GM13976 (cell line): Measurements from ENCODE around the gene CASKIN1.

Experiments
- DNase-seq: peaks from one replicate; pipeline ENCODE4 v3.0.0; 2012; ENCODE audit warnings: low spot score
- in situ Hi-C: fragments of 300-500 bp; cut with MboI; formaldehyde crosslinking; loops from one replicate; pipeline ENCODE4 v1.12.0; 2022; ENCODE audit warnings: low sequenced_read_pairs, mixed read lengths, inconsistent platforms; ENCODE audit not compliant: unreplicated experiment
- TF ChIP-seq, protein P1 (sequence below): IDR thresholded peaks from 2 replicates; pipeline ENCODE4 v1.5.1; 2012; ENCODE audit warnings: borderline replicate concordance, mild to moderate bottlenecking; ENCODE audit not compliant: insufficient read depth; ENCODE audit errors: extremely low read depth, missing control alignments, control extremely low read depth

CASKIN1 gene

GRCh38 chr16:2232094-2232990 lies 35.9 kb upstream of the CASKIN1 start:
- in situ Hi-C loops: no loop called here
- TF ChIP-seq, protein P1, sequence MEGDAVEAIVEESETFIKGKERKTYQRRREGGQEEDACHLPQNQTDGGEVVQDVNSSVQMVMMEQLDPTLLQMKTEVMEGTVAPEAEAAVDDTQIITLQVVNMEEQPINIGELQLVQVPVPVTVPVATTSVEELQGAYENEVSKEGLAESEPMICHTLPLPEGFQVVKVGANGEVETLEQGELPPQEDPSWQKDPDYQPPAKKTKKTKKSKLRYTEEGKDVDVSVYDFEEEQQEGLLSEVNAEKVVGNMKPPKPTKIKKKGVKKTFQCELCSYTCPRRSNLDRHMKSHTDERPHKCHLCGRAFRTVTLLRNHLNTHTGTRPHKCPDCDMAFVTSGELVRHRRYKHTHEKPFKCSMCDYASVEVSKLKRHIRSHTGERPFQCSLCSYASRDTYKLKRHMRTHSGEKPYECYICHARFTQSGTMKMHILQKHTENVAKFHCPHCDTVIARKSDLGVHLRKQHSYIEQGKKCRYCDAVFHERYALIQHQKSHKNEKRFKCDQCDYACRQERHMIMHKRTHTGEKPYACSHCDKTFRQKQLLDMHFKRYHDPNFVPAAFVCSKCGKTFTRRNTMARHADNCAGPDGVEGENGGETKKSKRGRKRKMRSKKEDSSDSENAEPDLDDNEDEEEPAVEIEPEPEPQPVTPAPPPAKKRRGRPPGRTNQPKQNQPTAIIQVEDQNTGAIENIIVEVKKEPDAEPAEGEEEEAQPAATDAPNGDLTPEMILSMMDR: no peak
- DNase-seq: no peak

DNA sequence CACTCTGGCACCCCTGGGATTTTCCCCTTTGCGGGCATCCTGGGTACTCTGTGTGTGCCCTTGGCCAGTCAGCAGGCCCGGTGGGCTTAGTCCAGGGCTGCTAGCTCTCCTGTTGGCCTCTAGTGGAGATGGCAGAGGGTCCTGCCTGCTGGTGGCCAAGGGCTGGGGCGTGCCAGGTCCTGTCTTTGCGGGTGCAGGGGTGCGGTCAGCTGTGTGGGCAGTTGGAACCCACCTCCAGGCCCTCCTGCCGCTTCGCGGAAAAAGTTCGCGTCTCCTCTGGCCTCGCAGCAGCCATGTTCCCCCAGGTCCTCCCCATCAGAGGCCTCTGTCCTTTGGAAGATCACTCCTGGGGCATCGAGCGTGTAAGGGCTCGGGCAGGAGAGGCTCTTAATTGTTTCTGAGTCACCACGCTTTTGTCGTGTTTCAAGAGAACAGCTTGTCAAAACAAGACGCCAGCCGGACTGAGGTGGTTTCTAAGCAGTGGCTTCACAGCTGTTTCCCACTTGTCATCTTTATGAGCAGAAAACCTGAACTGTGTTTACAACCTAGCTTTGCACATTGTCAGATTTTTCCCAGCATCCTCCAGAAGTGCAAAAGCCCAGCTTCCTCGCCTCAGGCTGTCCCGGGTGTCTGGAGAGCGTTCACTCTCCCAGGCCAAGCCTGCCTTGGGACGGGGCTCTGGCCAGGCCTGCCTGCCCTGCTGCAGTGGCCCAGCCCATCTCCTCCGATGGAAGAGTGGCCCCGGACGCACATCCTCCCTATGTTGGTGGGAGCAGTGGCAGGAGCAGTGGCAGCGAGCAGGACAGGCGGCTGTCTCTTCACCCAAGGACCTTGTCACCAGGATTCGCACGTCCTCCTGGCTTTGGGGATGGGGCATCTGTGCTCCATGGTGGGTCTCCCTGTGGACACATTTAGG lies 34.9 kb upstream of the CASKIN1 start:
- no peak for DNase-seq
- TF ChIP-seq, protein P1: no peak
- in situ Hi-C loops: no loop called here

DNA sequence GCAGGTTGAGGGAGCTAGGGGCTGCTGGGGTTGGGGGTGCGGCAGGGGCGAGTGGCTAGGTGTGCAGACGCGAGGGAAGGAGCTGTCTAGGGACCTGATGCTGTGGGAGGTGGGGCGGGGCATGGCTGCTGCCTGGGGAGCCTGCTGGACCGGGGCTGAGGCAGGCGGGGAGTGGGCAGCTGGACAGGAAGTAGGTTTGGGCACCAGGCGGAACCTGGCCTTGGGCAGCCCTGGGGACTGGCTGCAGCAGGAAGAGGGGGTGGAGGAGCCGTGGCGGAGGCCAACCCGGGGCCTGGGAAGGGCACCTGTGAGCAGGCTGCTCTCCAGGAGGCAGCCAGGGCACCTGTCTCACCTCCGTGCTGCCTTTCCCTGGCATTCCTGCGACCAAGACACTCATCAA lies 34.0 kb upstream of the CASKIN1 start:
- in situ Hi-C loops: no loop called here

GRCh38 chr16:2229632-2230250 lies 33.3 kb upstream of the CASKIN1 start:
- in situ Hi-C loops: no loop called here
- no peak for DNase-seq
- TF ChIP-seq, protein P1: no peak

More for the DNA sequence above, 34.0 kb upstream of the CASKIN1 start:
- TF ChIP-seq, protein P1: no peak
- DNase-seq: no peak

DNA sequence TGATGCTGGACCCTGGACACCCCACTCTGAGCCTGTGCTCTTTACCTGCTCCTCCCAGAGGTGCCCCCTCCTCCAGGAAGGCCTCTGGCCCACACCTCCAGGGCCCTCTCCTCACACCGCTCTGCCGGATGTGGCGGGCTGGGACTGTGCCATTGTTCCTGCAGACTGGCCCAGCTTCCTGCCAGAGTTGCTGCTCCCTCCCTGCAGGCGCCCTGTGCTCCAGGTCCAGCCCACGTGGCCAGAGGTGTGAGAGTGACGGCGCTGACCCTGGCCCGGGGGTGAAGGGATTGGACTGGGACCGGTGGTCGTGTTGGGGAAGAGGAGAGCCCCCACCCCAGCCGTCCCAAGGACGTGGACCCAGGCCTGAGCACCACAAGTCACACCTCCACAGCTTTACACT lies 32.7 kb upstream of the CASKIN1 start:
- DNase-seq: no peak
- in situ Hi-C loops: no loop called here
- TF ChIP-seq, protein P1: no peak

DNA sequence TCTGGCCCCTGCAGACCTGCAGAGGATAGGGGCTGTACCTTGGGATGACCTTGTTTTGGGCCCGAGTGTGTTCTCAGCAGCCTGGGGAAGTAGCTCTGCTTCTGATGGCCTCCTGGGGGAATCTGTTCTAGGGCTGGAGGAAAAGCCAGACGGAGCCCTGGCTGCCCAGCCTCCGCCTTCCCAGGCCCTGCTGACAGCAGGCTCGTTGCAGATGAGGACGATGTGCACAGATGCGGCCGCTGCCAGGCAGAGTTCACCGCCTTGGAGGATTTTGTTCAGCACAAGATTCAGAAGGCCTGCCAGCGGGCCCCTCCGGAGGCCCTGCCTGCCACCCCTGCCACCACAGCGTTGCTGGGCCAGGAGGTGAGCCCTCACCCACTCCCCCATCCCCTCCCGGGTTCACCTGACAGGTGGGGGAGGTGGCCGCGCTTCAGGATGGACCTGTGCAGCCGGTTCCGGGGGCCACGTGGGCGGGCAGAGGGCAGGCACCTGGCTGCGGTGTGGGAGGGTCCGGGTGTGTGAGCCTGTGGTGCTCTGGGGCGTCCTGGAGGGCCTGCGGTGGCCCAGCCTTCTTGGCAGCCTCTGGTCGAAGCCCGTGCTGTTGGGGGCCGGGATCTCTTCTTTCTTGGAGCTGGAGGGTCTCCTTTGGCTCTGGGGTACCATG lies 31.9 kb upstream of the CASKIN1 start:
- DNase-seq: no peak
- TF ChIP-seq, protein P1: no peak
- in situ Hi-C loops: no loop called here
